K562 (cell line): ENCODE results near the gene PLA2G3. TPM values are rescaled to one million over a fixed set of nuclear protein-coding genes. Genes with fewer than 3 reads are reported as not detected.
A peak's percentile ranks its signal among the peaks of the same experiment; 100 is the strongest.

Experiments used
- ATAC-seq: fragments of 200-7000 bp; cut with Tn5 transposase; 3 replicates; pipeline ENCODE4 v1.9.1; 2020; ENCODE audit warnings: moderate library complexity
- BruUV-seq: library from RNA; stranded (reverse); fragments of 400-500 nt; replicated peaks from 2 replicates; lab custom pipeline; 2021; lab: Mats Ljungman, UMichigan
- CTCF ChIA-PET: fragments of 300-600 bp; formaldehyde crosslinking; extraction: SDS; loops from one replicate; lab custom pipeline; 2021; ENCODE audit warnings: low intra/inter-chr PET ratio; lab: Yijun Ruan, JAX
- POLR2A ChIA-PET: fragments of 300-600, 350-650 bp; sonication (Branson Sonifier 250); formaldehyde crosslinking; extraction: SDS; loops from one replicate; lab custom pipeline; 2021; ENCODE audit warnings: antibody characterized with exemption, inconsistent platforms; lab: Yijun Ruan, JAX
- DNase-seq, 4 experiments: peaks; one replicate each; pipeline versions ENCODE4 v3.0.0 to v3.0.0-alpha.2; 2011 to 2018; ENCODE audit warnings: low spot score in 3 of 4, mixed read lengths in 3 of 4; ENCODE audit errors: extremely low read depth in 1 of 4
- FAIRE-seq: peaks from 2 replicates; lab custom pipeline; 2011; peaks lifted over from hg19 to GRCh38; lab: Jason Lieb, UNC
- H2AFZ ChIP-seq: 2 replicates; pipeline ENCODE4 v1.6.0; 2011; ENCODE audit warnings: low read depth, low read length, control low read depth, inconsistent platforms
- H3K27ac ChIP-seq: fragments of 200-600 bp; 3 replicates; pipeline ENCODE4 v1.8.0; 2011; ENCODE audit warnings: low read depth, mild to moderate bottlenecking, control low read depth, inconsistent platforms, low read length, moderate library complexity, mixed read lengths; ENCODE audit errors: extremely low read depth
- H3K27me3 ChIP-seq, 2 experiments: fragments of 300-600 bp in 1 of 2; 2 replicates in 1 of 2; 3 replicates in 1 of 2; pipeline versions ENCODE4 v1.6.0 to v1.8.0; 2011; ENCODE audit warnings: inconsistent platforms in 2 of 2, low read length in 2 of 2, mild to moderate bottlenecking in 1 of 2, mixed read lengths in 1 of 2, moderate library complexity in 1 of 2; ENCODE audit not compliant: control insufficient read depth in 2 of 2, insufficient read depth in 2 of 2
- H3K36me3 ChIP-seq: fragments of 300-600 bp; 3 replicates; pipeline ENCODE4 v1.8.0; 2011; ENCODE audit warnings: mild to moderate bottlenecking, low read length, inconsistent platforms; ENCODE audit not compliant: control insufficient read depth, insufficient read depth
- H3K4me1 ChIP-seq, 2 experiments: fragments of 200-600 bp in 1 of 2; replicated peaks in 1 of 2; 2 replicates in 1 of 2; 3 replicates in 1 of 2; pipeline versions ENCODE4 v1.5.1 to v1.8.0; 2011; ENCODE audit warnings: inconsistent platforms in 2 of 2, low read length in 2 of 2, mild to moderate bottlenecking in 1 of 2, mixed read lengths in 1 of 2, moderate library complexity in 1 of 2; ENCODE audit not compliant: control insufficient read depth in 2 of 2, insufficient read depth in 2 of 2
- H3K4me2 ChIP-seq: 2 replicates; pipeline ENCODE4 v1.6.1; 2011; ENCODE audit warnings: low read length, control low read depth, inconsistent platforms, mixed read lengths; ENCODE audit not compliant: insufficient read depth
- H3K4me3 ChIP-seq: fragments of 200-600 bp; sonication (generic), shearing (Covaris generic); 2 replicates; pipeline ENCODE4 v1.5.1; 2016; ENCODE audit warnings: control low read depth, inconsistent platforms
- H3K79me2 ChIP-seq: fragments of 200-600 bp; 3 replicates; pipeline ENCODE4 v1.8.0; 2011; ENCODE audit warnings: low read length, inconsistent platforms; ENCODE audit not compliant: control insufficient read depth, insufficient read depth
- H3K9ac ChIP-seq, 2 experiments: 2 replicates each; pipeline versions ENCODE4 v1.6.0 to v1.6.1; 2011; ENCODE audit warnings: low read depth in 2 of 2, low read length in 2 of 2, control low read depth in 1 of 2, inconsistent platforms in 1 of 2, mild to moderate bottlenecking in 1 of 2, mixed read lengths in 1 of 2; ENCODE audit not compliant: insufficient read depth in 1 of 2
- H3K9me1 ChIP-seq: one replicate; pipeline ENCODE4 v1.6.0; 2011; ENCODE audit warnings: inconsistent platforms, mild to moderate bottlenecking, low read length, moderate library complexity; ENCODE audit not compliant: control insufficient read depth, insufficient read depth
- H3K9me3 ChIP-seq: replicated peaks from 2 replicates; pipeline ENCODE4 v1.5.1; 2011; ENCODE audit warnings: low read depth, low read length, inconsistent platforms; ENCODE audit not compliant: control insufficient read depth, insufficient read depth
- H4K20me1 ChIP-seq: replicated peaks from 2 replicates; pipeline ENCODE4 v1.6.1; 2011; ENCODE audit warnings: low read length, inconsistent platforms, mixed read lengths; ENCODE audit not compliant: control insufficient read depth, insufficient read depth
- CHD2 ChIP-seq: IDR thresholded peaks from 2 replicates; pipeline ENCODE4 v1.6.1; 2011; ENCODE audit warnings: low read depth, low read length
- HMGXB4 ChIP-seq: sonication (generic); formaldehyde crosslinking; IDR thresholded peaks from 2 replicates; pipeline ENCODE4 v1.8.1; 2023; ENCODE audit warnings: mild to moderate bottlenecking, missing genetic modification reagents
- PHTF2 ChIP-seq: fragments of 250-450 bp; sonication (Bioruptor Pico); IDR thresholded peaks from 2 replicates; pipeline ENCODE4 v1.5.0; 2021; ENCODE audit warnings: mild to moderate bottlenecking
- RBM22 ChIP-seq: fragments of 200-400 bp; formaldehyde crosslinking; IDR thresholded peaks from 2 replicates; pipeline ENCODE4 v1.6.1; 2018; ENCODE audit warnings: low read length, low read depth; ENCODE audit not compliant: poor library complexity, severe bottlenecking
- THRB ChIP-seq: fragments of 450-650 bp; formaldehyde crosslinking; conservative IDR thresholded peaks from 2 replicates; pipeline ENCODE4 v1.4.0; 2022; ENCODE audit warnings: mild to moderate bottlenecking, missing genetic modification characterization
- WHSC1 ChIP-seq: IDR thresholded peaks from one replicate; pipeline ENCODE4 v1.6.1; 2012; ENCODE audit warnings: low read length, control low read depth, inconsistent platforms
- WGBS: fragments of 100-300 bp; shearing (Covaris generic); methylation state at CpG from one replicate; pipeline ENCODE4 v1.1.6; 2016; ENCODE audit warnings: low coverage, mixed read lengths; ENCODE audit not compliant: insufficient coverage; ENCODE audit errors: missing lambda C conversion rate; 5-methylcytosine and 5-hydroxymethylcytosine counted together
- in situ Hi-C: fragments of 300-500 bp; cut with MboI; formaldehyde crosslinking; loops from 4 replicates; pipeline ENCODE4 v1.15.0; 2018; ENCODE audit warnings: inconsistent platforms, mixed read lengths
- intact Hi-C: fragments of 100-400 bp; cut with micrococcal nuclease; formaldehyde crosslinking; loops from 2 replicates; pipeline ENCODE4 v1.14.2; 2022
- polyA plus RNA-seq, 8 experiments: library from polyadenylated mRNA; depleted of rRNA in 4 of 8; stranded (reverse) in 5 of 8; unstranded in 3 of 8; fragments of >200 nt; fragmentation: Nextera tagmentation in 2 of 8; fragmentation: Illumina TruSeq in 1 of 8; extraction: Ambion mirVana in 2 of 8; extraction: Trizol in 1 of 8; gene quantifications; 2 replicates each; pipeline versions ENCODE4 v1.2.1 to v1.2.3, GENCODE V29; 2011 to 2014; ENCODE audit warnings: inconsistent platforms in 1 of 8, missing spikeins in 1 of 8
- total RNA-seq, 7 experiments: library from RNA; depleted of rRNA in 6 of 7; stranded (reverse); fragments of >200 nt in 6 of 7; fragmentation: Illumina TruSeq in 2 of 7; extraction: Trizol in 2 of 7; gene quantifications; 2 replicates each; pipeline versions ENCODE4 v1.2.1 to v1.2.3, GENCODE V29; 2011 to 2021; ENCODE audit warnings: low replicate concordance in 1 of 7
- TF ChIP-seq, protein P1 (sequence below): fragments of 250-450 bp; sonication (Bioruptor Pico); IDR thresholded peaks from 2 replicates; pipeline ENCODE4 v1.4.0; 2020
- TF ChIP-seq, protein P2 (sequence below), 2 experiments: fragments of 450-650 bp in 1 of 2; sonication (generic) in 1 of 2; formaldehyde crosslinking in 1 of 2; IDR thresholded peaks in 1 of 2; conservative IDR thresholded peaks in 1 of 2; 2 replicates each; pipeline versions ENCODE4 v1.6.1 to v1.8.1; 2016 to 2023; ENCODE audit warnings: mild to moderate bottlenecking in 2 of 2, moderate library complexity in 2 of 2, inconsistent platforms in 1 of 2, missing genetic modification reagents in 1 of 2

The PLA2G3 gene
- total and polyA plus RNA-seq, 9 of the 15 experiments (the other 6 are each of a cell fraction or from before 2014, with no cell fraction given): 0.18 to 1.4 (median 0.64) TPM

- ATAC-seq: no peak
- WGBS: 15% methylated on average over 9 of the region's 14 CpGs
- no TSS peak for BruUV-seq
- Histone ChIP-seq H3K4me1 (peaks cover 18 to 59% of the 10 kb centered on the region in 2 experiments; a peak in 4 of 5 replicates), H3K4me2 (no peak overlapping the region), H3K9me3 (no peaks in the 10 kb centered on the region), H3K9me1 (no peaks in the 10 kb centered on the region), H3K4me3 (no peak overlapping the region), H3K79me2 (no peaks in the 10 kb centered on the region), H3K27ac (no peak overlapping the region), H3K9ac (peak overlapping the region in 1 of 2 experiments; percentile 71; a peak in 2 of 4 replicates), H3K36me3 (no peaks in the 10 kb centered on the region), H3K27me3 (no peaks in the 10 kb centered on the region), H4K20me1 (no peaks in the 10 kb centered on the region), H2AFZ (no peak overlapping the region)
- intact Hi-C loops: no loop called here
- no peak for TF ChIP-seq HMGXB4
- TF ChIP-seq RBM22: no peak
- TF ChIP-seq WHSC1: no peak
- TF ChIP-seq CHD2: no peak
- no peak for TF ChIP-seq THRB (CRISPR knock-in tag)
- no peak for TF ChIP-seq PHTF2 (CRISPR knock-in tag)
- TF ChIP-seq, protein P1, sequence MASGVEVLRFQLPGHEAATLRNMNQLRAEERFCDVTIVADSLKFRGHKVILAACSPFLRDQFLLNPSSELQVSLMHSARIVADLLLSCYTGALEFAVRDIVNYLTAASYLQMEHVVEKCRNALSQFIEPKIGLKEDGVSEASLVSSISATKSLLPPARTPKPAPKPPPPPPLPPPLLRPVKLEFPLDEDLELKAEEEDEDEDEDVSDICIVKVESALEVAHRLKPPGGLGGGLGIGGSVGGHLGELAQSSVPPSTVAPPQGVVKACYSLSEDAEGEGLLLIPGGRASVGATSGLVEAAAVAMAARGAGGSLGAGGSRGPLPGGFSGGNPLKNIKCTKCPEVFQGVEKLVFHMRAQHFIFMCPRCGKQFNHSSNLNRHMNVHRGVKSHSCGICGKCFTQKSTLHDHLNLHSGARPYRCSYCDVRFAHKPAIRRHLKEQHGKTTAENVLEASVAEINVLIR: no peak
- TF ChIP-seq, protein P2, sequence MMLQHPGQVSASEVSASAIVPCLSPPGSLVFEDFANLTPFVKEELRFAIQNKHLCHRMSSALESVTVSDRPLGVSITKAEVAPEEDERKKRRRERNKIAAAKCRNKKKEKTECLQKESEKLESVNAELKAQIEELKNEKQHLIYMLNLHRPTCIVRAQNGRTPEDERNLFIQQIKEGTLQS (IDR thresholded peaks at IDR 0.05): no peak
- TF ChIP-seq, protein P2 (CRISPR knock-in tag; conservative IDR thresholded peaks at IDR 0.05): no peak
- no peak for DNase-seq
- ChIA-PET POLR2A (interaction anchor here (0.6 to 1.2 kb wide), 4 partner anchors 12 to 230 kb away, joined by 3 read pairs; no protein-coding TSS in a partner anchor), CTCF (no interaction called here)
- in situ Hi-C loops: no loop called here
- FAIRE-seq: no peak
Measured at GRCh38 chr22:31124811-31125465, 15.4 kb downstream of the PLA2G3 start.
